K562 (cell line): ENCODE measurements around the gene LMNTD2. TPM values are rescaled to one million over a fixed set of nuclear protein-coding genes. Genes with fewer than 3 reads are reported as not detected.

Experiments
- ATAC-seq: fragments of 200-7000 bp; cut with Tn5 transposase; 3 replicates; pipeline ENCODE4 v1.9.1; 2020; ENCODE audit warnings: moderate library complexity
- BruUV-seq: library from RNA; stranded (reverse); fragments of 400-500 nt; replicated peaks from 2 replicates; lab custom pipeline; 2021; lab: Mats Ljungman, UMichigan
- CTCF ChIA-PET: fragments of 300-600 bp; formaldehyde crosslinking; extraction: SDS; loops from one replicate; lab custom pipeline; 2021; ENCODE audit warnings: low intra/inter-chr PET ratio; lab: Yijun Ruan, JAX
- POLR2A ChIA-PET: fragments of 300-600, 350-650 bp; sonication (Branson Sonifier 250); formaldehyde crosslinking; extraction: SDS; loops from one replicate; lab custom pipeline; 2021; ENCODE audit warnings: antibody characterized with exemption, inconsistent platforms; lab: Yijun Ruan, JAX
- DNase-seq, 4 experiments: peaks; one replicate each; pipeline versions ENCODE4 v3.0.0 to v3.0.0-alpha.2; 2011 to 2018; ENCODE audit warnings: low spot score in 3 of 4, mixed read lengths in 3 of 4; ENCODE audit errors: extremely low read depth in 1 of 4
- FAIRE-seq: peaks from 2 replicates; lab custom pipeline; 2011; peaks lifted over from hg19 to GRCh38; lab: Jason Lieb, UNC
- H2AFZ ChIP-seq: 2 replicates; pipeline ENCODE4 v1.6.0; 2011; ENCODE audit warnings: low read depth, low read length, control low read depth, inconsistent platforms
- H3K27ac ChIP-seq: fragments of 200-600 bp; 3 replicates; pipeline ENCODE4 v1.8.0; 2011; ENCODE audit warnings: low read depth, mild to moderate bottlenecking, control low read depth, inconsistent platforms, low read length, moderate library complexity, mixed read lengths; ENCODE audit errors: extremely low read depth
- H3K27me3 ChIP-seq, 2 experiments: fragments of 300-600 bp in 1 of 2; 2 replicates in 1 of 2; 3 replicates in 1 of 2; pipeline versions ENCODE4 v1.6.0 to v1.8.0; 2011; ENCODE audit warnings: inconsistent platforms in 2 of 2, low read length in 2 of 2, mild to moderate bottlenecking in 1 of 2, mixed read lengths in 1 of 2, moderate library complexity in 1 of 2; ENCODE audit not compliant: control insufficient read depth in 2 of 2, insufficient read depth in 2 of 2
- H3K36me3 ChIP-seq: fragments of 300-600 bp; 3 replicates; pipeline ENCODE4 v1.8.0; 2011; ENCODE audit warnings: mild to moderate bottlenecking, low read length, inconsistent platforms; ENCODE audit not compliant: control insufficient read depth, insufficient read depth
- H3K4me1 ChIP-seq, 2 experiments: fragments of 200-600 bp in 1 of 2; replicated peaks in 1 of 2; 2 replicates in 1 of 2; 3 replicates in 1 of 2; pipeline versions ENCODE4 v1.5.1 to v1.8.0; 2011; ENCODE audit warnings: inconsistent platforms in 2 of 2, low read length in 2 of 2, mild to moderate bottlenecking in 1 of 2, mixed read lengths in 1 of 2, moderate library complexity in 1 of 2; ENCODE audit not compliant: control insufficient read depth in 2 of 2, insufficient read depth in 2 of 2
- H3K4me2 ChIP-seq: 2 replicates; pipeline ENCODE4 v1.6.1; 2011; ENCODE audit warnings: low read length, control low read depth, inconsistent platforms, mixed read lengths; ENCODE audit not compliant: insufficient read depth
- H3K4me3 ChIP-seq: fragments of 200-600 bp; sonication (generic), shearing (Covaris generic); 2 replicates; pipeline ENCODE4 v1.5.1; 2016; ENCODE audit warnings: control low read depth, inconsistent platforms
- H3K79me2 ChIP-seq: fragments of 200-600 bp; 3 replicates; pipeline ENCODE4 v1.8.0; 2011; ENCODE audit warnings: low read length, inconsistent platforms; ENCODE audit not compliant: control insufficient read depth, insufficient read depth
- H3K9ac ChIP-seq, 2 experiments: 2 replicates each; pipeline versions ENCODE4 v1.6.0 to v1.6.1; 2011; ENCODE audit warnings: low read depth in 2 of 2, low read length in 2 of 2, control low read depth in 1 of 2, inconsistent platforms in 1 of 2, mild to moderate bottlenecking in 1 of 2, mixed read lengths in 1 of 2; ENCODE audit not compliant: insufficient read depth in 1 of 2
- H3K9me1 ChIP-seq: one replicate; pipeline ENCODE4 v1.6.0; 2011; ENCODE audit warnings: inconsistent platforms, mild to moderate bottlenecking, low read length, moderate library complexity; ENCODE audit not compliant: control insufficient read depth, insufficient read depth
- H3K9me3 ChIP-seq: replicated peaks from 2 replicates; pipeline ENCODE4 v1.5.1; 2011; ENCODE audit warnings: low read depth, low read length, inconsistent platforms; ENCODE audit not compliant: control insufficient read depth, insufficient read depth
- H4K20me1 ChIP-seq: replicated peaks from 2 replicates; pipeline ENCODE4 v1.6.1; 2011; ENCODE audit warnings: low read length, inconsistent platforms, mixed read lengths; ENCODE audit not compliant: control insufficient read depth, insufficient read depth
- EGR1 ChIP-seq: fragments of 450-650 bp; conservative IDR thresholded peaks from 2 replicates; pipeline ENCODE4 v1.6.1; 2017; ENCODE audit warnings: mild to moderate bottlenecking
- GTF2E2 ChIP-seq: fragments of 200-800 bp; sonication (Bioruptor generic); IDR thresholded peaks from 2 replicates; pipeline ENCODE4 v1.6.1; 2016; ENCODE audit warnings: missing genetic modification characterization, missing compliant biosample characterization
- MEIS2 ChIP-seq: fragments of 450-650 bp; IDR thresholded peaks from 2 replicates; pipeline ENCODE4 v1.6.1; 2014; ENCODE audit warnings: mild to moderate bottlenecking; ENCODE audit not compliant: partially characterized antibody
- NBN ChIP-seq: fragments of 450-650 bp; IDR thresholded peaks from 2 replicates; pipeline ENCODE4 v1.6.1; 2016; ENCODE audit warnings: low read depth, mild to moderate bottlenecking
- NFE2 ChIP-seq: IDR thresholded peaks from 2 replicates; pipeline ENCODE4 v1.6.1; 2014; ENCODE audit warnings: antibody characterized with exemption, low read depth
- PTTG1 ChIP-seq: fragments of 450-650 bp; IDR thresholded peaks from 2 replicates; pipeline ENCODE4 v1.6.1; 2016; ENCODE audit warnings: low read depth, mild to moderate bottlenecking, missing genetic modification characterization, missing compliant biosample characterization
- SIX5 ChIP-seq, 2 experiments: IDR thresholded peaks; 2 replicates each; pipeline ENCODE4 v1.6.1; 2011; ENCODE audit warnings: low read length in 2 of 2, borderline replicate concordance in 1 of 2, low read depth in 1 of 2, mild to moderate bottlenecking in 1 of 2, moderate library complexity in 1 of 2; ENCODE audit not compliant: insufficient read depth in 1 of 2
- SLC30A9 ChIP-seq: fragments of 250-450 bp; sonication (Bioruptor Pico); IDR thresholded peaks from 2 replicates; pipeline ENCODE4 v1.8.0; 2022; ENCODE audit warnings: mild to moderate bottlenecking, moderate library complexity
- YBX1 ChIP-seq: fragments of 450-650 bp; IDR thresholded peaks from 2 replicates; pipeline ENCODE4 v1.7.1; 2016; ENCODE audit warnings: mild to moderate bottlenecking
- ZKSCAN8 ChIP-seq: fragments of 200-800 bp; sonication (Bioruptor generic); IDR thresholded peaks from 2 replicates; pipeline ENCODE4 v1.6.1; 2016; ENCODE audit warnings: missing genetic modification characterization, missing compliant biosample characterization
- ZNF217 ChIP-seq: sonication (generic); formaldehyde crosslinking; IDR thresholded peaks from 2 replicates; pipeline ENCODE4 v1.8.0; 2022; ENCODE audit warnings: mild to moderate bottlenecking, missing genetic modification reagents
- ZNF23 ChIP-seq: fragments of 250-450 bp; sonication (Bioruptor Pico); IDR thresholded peaks from 2 replicates; pipeline ENCODE4 v1.4.0; 2020; ENCODE audit warnings: mild to moderate bottlenecking
- ZNF57 ChIP-seq: fragments of 450-650 bp; formaldehyde crosslinking; IDR thresholded peaks from 2 replicates; pipeline ENCODE4 v1.4.0; 2020; ENCODE audit warnings: mild to moderate bottlenecking, moderate library complexity
- WGBS: fragments of 100-300 bp; shearing (Covaris generic); methylation state at CpG from one replicate; pipeline ENCODE4 v1.1.6; 2016; ENCODE audit warnings: low coverage, mixed read lengths; ENCODE audit not compliant: insufficient coverage; ENCODE audit errors: missing lambda C conversion rate; 5-methylcytosine and 5-hydroxymethylcytosine counted together
- in situ Hi-C: fragments of 300-500 bp; cut with MboI; formaldehyde crosslinking; loops from 4 replicates; pipeline ENCODE4 v1.15.0; 2018; ENCODE audit warnings: inconsistent platforms, mixed read lengths
- intact Hi-C: fragments of 100-400 bp; cut with micrococcal nuclease; formaldehyde crosslinking; loops from 2 replicates; pipeline ENCODE4 v1.14.2; 2022
- polyA plus RNA-seq, 8 experiments: library from polyadenylated mRNA; depleted of rRNA in 4 of 8; stranded (reverse) in 5 of 8; unstranded in 3 of 8; fragments of >200 nt; fragmentation: Nextera tagmentation in 2 of 8; fragmentation: Illumina TruSeq in 1 of 8; extraction: Ambion mirVana in 2 of 8; extraction: Trizol in 1 of 8; gene quantifications; 2 replicates each; pipeline versions ENCODE4 v1.2.1 to v1.2.3, GENCODE V29; 2011 to 2014; ENCODE audit warnings: inconsistent platforms in 1 of 8, missing spikeins in 1 of 8
- total RNA-seq, 7 experiments: library from RNA; depleted of rRNA in 6 of 7; stranded (reverse); fragments of >200 nt in 6 of 7; fragmentation: Illumina TruSeq in 2 of 7; extraction: Trizol in 2 of 7; gene quantifications; 2 replicates each; pipeline versions ENCODE4 v1.2.1 to v1.2.3, GENCODE V29; 2011 to 2021; ENCODE audit warnings: low replicate concordance in 1 of 7
- TF ChIP-seq, protein P1 (sequence below): sonication (generic); formaldehyde crosslinking; IDR thresholded peaks from 2 replicates; pipeline ENCODE4 v1.8.1; 2023; ENCODE audit warnings: mild to moderate bottlenecking, missing genetic modification reagents
- TF ChIP-seq, protein P2 (sequence below), 2 experiments: fragments of 450-650 bp; IDR thresholded peaks; 2 replicates each; pipeline ENCODE4 v1.6.1; 2018; ENCODE audit warnings: mild to moderate bottlenecking in 2 of 2, low read depth in 1 of 2; ENCODE audit not compliant: partially characterized antibody in 2 of 2

Gene LMNTD2
- total and polyA plus RNA-seq, 9 of the 15 experiments (the other 6 are each of a cell fraction or from before 2014, with no cell fraction given): 0.48 to 4.2 (median 1.5) TPM; not detected in 3

GRCh38 chr11:559712-560304, 730 bp downstream of the LMNTD2 start:
- peak overlapping the region; percentile 89 for H3K27ac ChIP-seq
- H3K27me3 ChIP-seq: no peaks in the 10 kb centered on the region
- BruUV-seq: no TSS peak
- FAIRE-seq: peak; percentile 90
- in situ Hi-C loops (no loop called here), intact Hi-C loops (loop anchor here (10.0 kb wide), 3 partner anchors 55 to 235 kb away; partner anchors contain the start of genes CEND1, DEAF1, IRF7 and SLC25A22)
- 0 out of 2 replicates have a peak, but pooled peaks cover 5% of the 10 kb centered on the region for H4K20me1 ChIP-seq
- ATAC-seq: peak; percentile 38
- 25% methylated on average over 18 of the region's 18 CpGs for WGBS
- peaks cover 19 to 91% of the 10 kb centered on the region in 2 experiments for H3K4me1 ChIP-seq
- H3K4me2 ChIP-seq: peak overlapping the region; percentile 88
- H3K4me3 ChIP-seq: peak overlapping the region; percentile 95
- peak overlapping the region; percentile 84; the same call in 1 of the 2 replicates for H2AFZ ChIP-seq
- ChIA-PET POLR2A (interaction anchor here (0.5 to 1.3 kb wide), 9 partner anchors 9 to 313 kb away, joined by 3 to 5 read pairs (median 3); no protein-coding TSS in a partner anchor), CTCF (no interaction called here)
- peaks cover 23% of the 10 kb centered on the region; the same call in 1 of the 3 replicates for H3K36me3 ChIP-seq
- peak in 3 of 4 experiments; percentile 37 to 75 (median 48) for DNase-seq
- peaks cover 2% of the 10 kb centered on the region for H3K9me1 ChIP-seq
- peaks cover 24% of the 10 kb centered on the region for H3K79me2 ChIP-seq
- H3K9ac ChIP-seq: peak overlapping the region; percentile 81 to 96
- no peaks in the 10 kb centered on the region for H3K9me3 ChIP-seq
- TF ChIP-seq NFE2 (peak; percentile 18; the same call in 1 of the 2 replicates), PTTG1 (tag) (no peak), SLC30A9 (CRISPR knock-in tag) (no peak), ZNF217 (no peak), ZNF23 (no peak), ZNF57 (CRISPR knock-in tag) (no peak), NBN (no peak), EGR1 (peak; percentile 42), YBX1 (no peak), SIX5 (IDR thresholded peaks at IDR 0.05; ENCODE audit: borderline replicate concordance in 1 of 2, insufficient read depth in 1 of 2, low read depth in 1 of 2, low read length in 2 of 2) (no peak), MEIS2 (peak; percentile 30), ZKSCAN8 (no peak), GTF2E2 (tag) (0 out of 2 replicates have a peak, but pooled peaks have one; percentile 65)
- TF ChIP-seq, protein P1, sequence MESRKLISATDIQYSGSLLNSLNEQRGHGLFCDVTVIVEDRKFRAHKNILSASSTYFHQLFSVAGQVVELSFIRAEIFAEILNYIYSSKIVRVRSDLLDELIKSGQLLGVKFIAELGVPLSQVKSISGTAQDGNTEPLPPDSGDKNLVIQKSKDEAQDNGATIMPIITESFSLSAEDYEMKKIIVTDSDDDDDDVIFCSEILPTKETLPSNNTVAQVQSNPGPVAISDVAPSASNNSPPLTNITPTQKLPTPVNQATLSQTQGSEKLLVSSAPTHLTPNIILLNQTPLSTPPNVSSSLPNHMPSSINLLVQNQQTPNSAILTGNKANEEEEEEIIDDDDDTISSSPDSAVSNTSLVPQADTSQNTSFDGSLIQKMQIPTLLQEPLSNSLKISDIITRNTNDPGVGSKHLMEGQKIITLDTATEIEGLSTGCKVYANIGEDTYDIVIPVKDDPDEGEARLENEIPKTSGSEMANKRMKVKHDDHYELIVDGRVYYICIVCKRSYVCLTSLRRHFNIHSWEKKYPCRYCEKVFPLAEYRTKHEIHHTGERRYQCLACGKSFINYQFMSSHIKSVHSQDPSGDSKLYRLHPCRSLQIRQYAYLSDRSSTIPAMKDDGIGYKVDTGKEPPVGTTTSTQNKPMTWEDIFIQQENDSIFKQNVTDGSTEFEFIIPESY (CRISPR knock-in tag): peak; percentile 75
- TF ChIP-seq, protein P2, sequence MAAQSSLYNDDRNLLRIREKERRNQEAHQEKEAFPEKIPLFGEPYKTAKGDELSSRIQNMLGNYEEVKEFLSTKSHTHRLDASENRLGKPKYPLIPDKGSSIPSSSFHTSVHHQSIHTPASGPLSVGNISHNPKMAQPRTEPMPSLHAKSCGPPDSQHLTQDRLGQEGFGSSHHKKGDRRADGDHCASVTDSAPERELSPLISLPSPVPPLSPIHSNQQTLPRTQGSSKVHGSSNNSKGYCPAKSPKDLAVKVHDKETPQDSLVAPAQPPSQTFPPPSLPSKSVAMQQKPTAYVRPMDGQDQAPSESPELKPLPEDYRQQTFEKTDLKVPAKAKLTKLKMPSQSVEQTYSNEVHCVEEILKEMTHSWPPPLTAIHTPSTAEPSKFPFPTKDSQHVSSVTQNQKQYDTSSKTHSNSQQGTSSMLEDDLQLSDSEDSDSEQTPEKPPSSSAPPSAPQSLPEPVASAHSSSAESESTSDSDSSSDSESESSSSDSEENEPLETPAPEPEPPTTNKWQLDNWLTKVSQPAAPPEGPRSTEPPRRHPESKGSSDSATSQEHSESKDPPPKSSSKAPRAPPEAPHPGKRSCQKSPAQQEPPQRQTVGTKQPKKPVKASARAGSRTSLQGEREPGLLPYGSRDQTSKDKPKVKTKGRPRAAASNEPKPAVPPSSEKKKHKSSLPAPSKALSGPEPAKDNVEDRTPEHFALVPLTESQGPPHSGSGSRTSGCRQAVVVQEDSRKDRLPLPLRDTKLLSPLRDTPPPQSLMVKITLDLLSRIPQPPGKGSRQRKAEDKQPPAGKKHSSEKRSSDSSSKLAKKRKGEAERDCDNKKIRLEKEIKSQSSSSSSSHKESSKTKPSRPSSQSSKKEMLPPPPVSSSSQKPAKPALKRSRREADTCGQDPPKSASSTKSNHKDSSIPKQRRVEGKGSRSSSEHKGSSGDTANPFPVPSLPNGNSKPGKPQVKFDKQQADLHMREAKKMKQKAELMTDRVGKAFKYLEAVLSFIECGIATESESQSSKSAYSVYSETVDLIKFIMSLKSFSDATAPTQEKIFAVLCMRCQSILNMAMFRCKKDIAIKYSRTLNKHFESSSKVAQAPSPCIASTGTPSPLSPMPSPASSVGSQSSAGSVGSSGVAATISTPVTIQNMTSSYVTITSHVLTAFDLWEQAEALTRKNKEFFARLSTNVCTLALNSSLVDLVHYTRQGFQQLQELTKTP (IDR thresholded peaks at IDR 0.05; ENCODE audit: low read depth in 1 of 2, partially characterized antibody in 2 of 2): peak in 1 of 2 experiments; percentile 38
